ENCODE data around the gene POLR3E. TPM values are rescaled to one million over a fixed set of nuclear protein-coding genes. Genes with fewer than 3 reads are reported as not detected.

The POLR3E gene
- total RNA-seq, 4 donors from 2014 or later = 48.1 to 102 (median 67.0) TPM

DNA sequence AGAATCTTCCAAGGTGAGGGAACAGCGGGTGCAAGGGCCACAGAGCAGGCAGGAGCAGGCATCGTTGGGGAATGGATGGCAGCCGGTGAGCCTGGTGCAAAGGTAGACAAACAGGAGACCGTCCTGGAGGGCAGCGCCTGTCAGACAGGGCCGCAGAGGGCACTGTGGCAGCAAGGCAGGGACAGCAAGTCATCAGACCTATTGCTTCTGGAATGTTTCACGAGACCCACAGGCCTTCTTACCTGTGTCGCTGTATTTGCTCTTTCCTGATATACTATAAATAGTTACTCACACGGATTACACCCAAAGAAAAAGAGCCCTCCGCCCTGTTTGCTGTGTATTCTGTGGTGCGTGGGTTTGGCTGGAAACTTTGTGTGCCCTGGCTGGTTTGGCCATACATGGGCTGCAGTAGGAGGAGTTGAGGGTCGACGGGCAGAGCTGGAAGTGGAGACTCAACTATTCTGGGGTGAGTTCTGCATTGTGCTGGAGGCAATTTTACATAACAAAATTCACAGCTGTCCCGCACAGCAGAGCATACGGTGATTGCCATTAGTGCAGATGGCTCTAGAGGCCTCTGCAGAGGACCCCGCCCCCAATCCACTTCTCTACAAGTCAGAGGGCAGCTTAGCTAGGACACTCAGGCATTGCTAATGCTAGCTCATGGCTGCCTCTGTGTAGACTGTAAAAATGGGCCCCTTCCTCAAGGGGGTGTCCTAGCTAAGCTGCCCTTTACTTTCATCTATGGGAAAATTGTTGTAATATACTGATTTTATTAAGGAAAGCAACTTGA lies 18.6 kb upstream of the POLR3E start:
- no peak for DNase-seq (ENCODE audit: low spot score in 2 of 2)
- H3K27me3 ChIP-seq = no peaks in the 10 kb centered on the region
- H3K36me3 ChIP-seq = peaks cover 0 to 99% (median 13%) of the 10 kb centered on the region in 3 donors
- no peaks in the 10 kb centered on the region for H3K9me3 ChIP-seq
- H3K4me1 ChIP-seq = no peaks in the 10 kb centered on the region
- WGBS, 2 donors = 78 to 84% methylated on average over 16 of the region's 16 CpGs
- TF ChIP-seq POLR2A (IDR thresholded peaks at IDR 0.05) (no peak), EP300 (IDR thresholded peaks at IDR 0.05) (no peak)
- no peak overlapping the region for H3K27ac ChIP-seq
- H3K4me3 ChIP-seq = no peak overlapping the region

DNA sequence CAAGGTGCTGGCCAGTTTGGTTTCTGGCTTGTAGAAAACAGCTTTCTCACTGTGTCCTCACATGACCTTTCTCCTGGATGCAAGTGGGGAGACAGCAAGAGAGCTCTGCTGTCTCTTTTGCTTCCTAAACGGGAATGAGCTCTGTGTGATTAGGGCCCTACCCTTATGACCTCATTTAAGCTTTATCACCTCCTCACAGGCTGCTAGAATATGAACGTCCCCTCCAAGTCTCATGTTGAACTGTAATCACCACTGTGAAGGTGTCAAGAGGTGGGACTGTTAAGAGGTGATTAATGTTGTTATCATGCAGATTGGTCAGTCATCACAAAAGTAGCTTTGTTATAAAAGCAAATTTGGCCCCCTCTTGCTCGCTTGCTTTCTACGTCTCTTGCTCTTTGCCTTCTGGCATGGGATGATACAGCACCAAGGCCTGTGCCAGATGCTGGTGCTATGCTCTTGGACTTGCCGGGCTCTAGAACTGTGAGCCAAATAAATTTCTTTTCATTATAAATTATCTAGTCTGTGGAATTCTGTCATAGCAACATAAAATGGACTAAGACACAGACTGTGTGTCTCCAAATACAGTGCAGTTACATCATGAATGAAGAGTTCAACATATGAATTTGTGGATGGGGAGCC lies 14.8 kb upstream of the POLR3E start:
- Histone ChIP-seq H3K36me3 (peaks cover 0 to 85% (median 9%) of the 10 kb centered on the region in 3 donors), H3K27me3 (no peaks in the 10 kb centered on the region), H3K4me3 (no peak overlapping the region), H3K27ac (no peak overlapping the region), H3K4me1 (peaks cover 0 to 32% (median 5%) of the 10 kb centered on the region in 4 donors), H3K9me3 (no peaks in the 10 kb centered on the region)
- DNase-seq (ENCODE audit: low spot score in 2 of 2) = no peak
- WGBS, 2 donors = 81 to 85% methylated on average over 5 of the region's 5 CpGs
- no peak for TF ChIP-seq EP300 (IDR thresholded peaks at IDR 0.05)
- TF ChIP-seq, protein P1, sequence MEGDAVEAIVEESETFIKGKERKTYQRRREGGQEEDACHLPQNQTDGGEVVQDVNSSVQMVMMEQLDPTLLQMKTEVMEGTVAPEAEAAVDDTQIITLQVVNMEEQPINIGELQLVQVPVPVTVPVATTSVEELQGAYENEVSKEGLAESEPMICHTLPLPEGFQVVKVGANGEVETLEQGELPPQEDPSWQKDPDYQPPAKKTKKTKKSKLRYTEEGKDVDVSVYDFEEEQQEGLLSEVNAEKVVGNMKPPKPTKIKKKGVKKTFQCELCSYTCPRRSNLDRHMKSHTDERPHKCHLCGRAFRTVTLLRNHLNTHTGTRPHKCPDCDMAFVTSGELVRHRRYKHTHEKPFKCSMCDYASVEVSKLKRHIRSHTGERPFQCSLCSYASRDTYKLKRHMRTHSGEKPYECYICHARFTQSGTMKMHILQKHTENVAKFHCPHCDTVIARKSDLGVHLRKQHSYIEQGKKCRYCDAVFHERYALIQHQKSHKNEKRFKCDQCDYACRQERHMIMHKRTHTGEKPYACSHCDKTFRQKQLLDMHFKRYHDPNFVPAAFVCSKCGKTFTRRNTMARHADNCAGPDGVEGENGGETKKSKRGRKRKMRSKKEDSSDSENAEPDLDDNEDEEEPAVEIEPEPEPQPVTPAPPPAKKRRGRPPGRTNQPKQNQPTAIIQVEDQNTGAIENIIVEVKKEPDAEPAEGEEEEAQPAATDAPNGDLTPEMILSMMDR (IDR thresholded peaks at IDR 0.05) = no peak
- no peak for TF ChIP-seq POLR2A (IDR thresholded peaks at IDR 0.05)

DNA sequence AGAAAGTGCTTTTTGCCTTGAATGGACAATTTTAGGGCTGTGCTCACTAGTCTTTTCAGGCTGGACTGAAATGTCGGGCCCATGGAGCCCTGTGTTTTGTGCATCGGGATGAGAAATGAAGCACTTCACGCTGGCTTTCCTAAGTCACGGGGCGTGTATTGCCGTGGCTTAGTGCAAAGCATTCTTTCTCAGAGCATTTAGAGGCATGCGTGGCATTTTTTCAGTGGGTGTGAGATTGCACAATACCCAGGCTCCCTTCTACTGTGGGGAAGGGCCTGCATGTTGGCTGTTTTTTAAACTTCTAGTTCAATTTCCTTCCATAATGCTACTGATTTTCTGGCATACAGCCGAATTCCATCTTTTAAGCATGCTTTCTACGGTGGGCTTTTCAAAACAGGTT lies 12.6 kb upstream of the POLR3E start:
- DNase-seq (ENCODE audit: low spot score in 2 of 2) = no peak
- peak overlapping the region; percentile 38 to 80 (median 50) for H3K27ac ChIP-seq
- H3K36me3 ChIP-seq = peaks cover 0 to 62% (median 9%) of the 10 kb centered on the region in 3 donors
- peaks cover 0 to 34% (median 5%) of the 10 kb centered on the region in 4 donors for H3K4me1 ChIP-seq
- H3K4me3 ChIP-seq = no peak overlapping the region
- WGBS, 2 donors = 33 to 35% methylated on average over 9 of the region's 9 CpGs
- H3K27me3 ChIP-seq = no peaks in the 10 kb centered on the region
- TF ChIP-seq EP300 (IDR thresholded peaks at IDR 0.05) = peak in 1 of 2 donors; percentile 62
- no peak for TF ChIP-seq POLR2A (IDR thresholded peaks at IDR 0.05)
- no peaks in the 10 kb centered on the region for H3K9me3 ChIP-seq

DNA sequence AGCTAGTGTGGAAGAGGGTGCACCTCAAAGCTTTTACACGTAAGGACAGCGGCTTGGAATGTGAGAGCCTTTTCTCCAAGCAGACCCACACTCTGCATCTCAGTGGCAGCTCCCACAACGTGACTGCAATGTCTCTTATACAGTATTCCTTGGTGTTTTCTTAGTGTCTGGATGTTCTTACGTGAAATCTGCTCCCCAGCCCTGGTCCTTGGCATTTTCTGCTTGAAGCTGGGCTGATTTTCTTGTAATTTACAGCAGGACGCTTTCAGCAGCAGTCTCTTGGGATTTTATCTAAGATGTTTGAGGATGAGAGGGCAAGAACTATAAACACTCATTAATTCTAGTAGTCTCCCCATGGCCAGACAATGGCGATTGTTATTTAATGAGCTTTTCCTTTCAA lies 12.1 kb upstream of the POLR3E start:
- H3K27me3 ChIP-seq = no peaks in the 10 kb centered on the region

DNA sequence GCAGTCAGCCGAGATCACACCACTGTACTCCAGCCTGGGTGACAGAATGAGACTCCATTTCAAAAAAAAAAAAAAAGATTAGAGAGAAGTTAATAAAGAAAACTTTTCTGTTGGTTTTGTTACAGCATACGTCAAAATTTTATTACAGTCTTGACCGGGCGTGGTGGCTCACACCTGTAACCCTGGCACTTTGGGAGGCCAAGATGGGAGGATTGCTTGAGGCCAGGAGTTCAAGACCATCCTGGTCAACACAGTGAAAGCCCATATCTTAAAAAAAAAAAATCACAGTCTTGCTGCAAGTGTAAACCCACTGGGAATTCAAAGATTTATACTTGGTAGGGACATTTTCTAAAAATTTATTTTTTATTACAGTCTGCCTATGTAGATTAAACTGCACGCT lies 6.2 kb upstream of the POLR3E start:
- TF ChIP-seq POLR2A (IDR thresholded peaks at IDR 0.05) (no peak), EP300 (IDR thresholded peaks at IDR 0.05) (no peak)
- TF ChIP-seq, protein P1 (IDR thresholded peaks at IDR 0.05) = no peak
- H3K36me3 ChIP-seq = peaks cover 0 to 7% (median 0%) of the 10 kb centered on the region in 3 donors
- no peak overlapping the region for H3K4me3 ChIP-seq
- 90 to 92% methylated on average over 5 of the region's 5 CpGs for WGBS, 2 donors
- H3K27me3 ChIP-seq = no peaks in the 10 kb centered on the region
- DNase-seq (ENCODE audit: low spot score in 2 of 2) = no peak
- no peaks in the 10 kb centered on the region for H3K9me3 ChIP-seq
- H3K4me1 ChIP-seq = peaks cover 0 to 18% (median under 1%) of the 10 kb centered on the region in 4 donors
- H3K27ac ChIP-seq = peak overlapping the region in 1 of 4 donors; percentile 24

More for the DNA sequence above, 12.1 kb upstream of the POLR3E start:
- H3K4me3 ChIP-seq = no peak overlapping the region
- WGBS, 2 donors = 38 to 42% methylated on average over 6 of the region's 6 CpGs
- H3K27ac ChIP-seq = peak overlapping the region; percentile 38 to 80 (median 50)
- TF ChIP-seq EP300 (IDR thresholded peaks at IDR 0.05) = no peak
- TF ChIP-seq, protein P1 (IDR thresholded peaks at IDR 0.05) = no peak
- no peak for TF ChIP-seq POLR2A (IDR thresholded peaks at IDR 0.05)
- H3K4me1 ChIP-seq = peaks cover 0 to 34% (median 5%) of the 10 kb centered on the region in 4 donors
- DNase-seq (ENCODE audit: low spot score in 2 of 2) = no peak
- peaks cover 0 to 58% (median 9%) of the 10 kb centered on the region in 3 donors for H3K36me3 ChIP-seq
- no peaks in the 10 kb centered on the region for H3K9me3 ChIP-seq

DNA sequence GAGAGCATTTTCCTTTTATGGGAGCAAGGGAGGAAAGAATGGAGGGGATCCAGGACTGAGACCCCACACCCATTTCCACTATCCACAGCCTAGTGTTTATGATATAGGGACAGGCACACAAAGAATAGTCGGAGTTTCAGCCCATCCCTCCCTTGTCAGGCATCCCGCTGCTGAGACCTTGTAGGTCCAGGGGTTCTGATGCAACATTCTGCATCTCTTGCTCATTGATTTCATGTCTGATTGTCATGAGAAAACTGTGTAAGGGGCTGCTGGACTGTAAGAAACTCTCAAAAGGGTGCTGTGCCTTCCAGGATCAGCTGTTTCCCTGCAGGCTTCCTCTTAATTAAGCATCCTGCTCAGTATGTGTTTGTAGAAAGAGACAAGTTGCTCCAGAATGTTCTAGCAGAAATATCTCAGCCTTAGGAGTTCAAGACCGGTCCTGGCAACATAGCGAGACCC lies 5.3 kb upstream of the POLR3E start:
- H3K27me3 ChIP-seq = no peaks in the 10 kb centered on the region
- H3K27ac ChIP-seq = peak overlapping the region in 1 of 4 donors; percentile 24
- no peaks in the 10 kb centered on the region for H3K9me3 ChIP-seq
- TF ChIP-seq POLR2A (IDR thresholded peaks at IDR 0.05) = no peak
- TF ChIP-seq, protein P1 (IDR thresholded peaks at IDR 0.05) = no peak
- no peak for TF ChIP-seq EP300 (IDR thresholded peaks at IDR 0.05)
- WGBS, 2 donors = 60 to 76% methylated on average over 4 of the region's 4 CpGs
- no peak for DNase-seq (ENCODE audit: low spot score in 2 of 2)
- H3K4me3 ChIP-seq = no peak overlapping the region
- peaks cover 0 to 16% (median 2%) of the 10 kb centered on the region in 4 donors for H3K4me1 ChIP-seq
- no peaks in the 10 kb centered on the region for H3K36me3 ChIP-seq

Data from tibial nerve (tissue), 4 donors.